Stimulated activated CD8-positive, alpha-beta memory T cell treated with anti-CD3 and anti-CD28 coated beads, Interleukin-15, amount 100 ng/mL, for 24 hours (primary cell): ENCODE data around the gene NDST4.
"Not testable (repeated sequence)": the region's sequence is repeated elsewhere in the genome, so short reads cannot be mapped to it uniquely, and the experiment has no call there.

Source experiments
- DNase-seq: peaks from one replicate; pipeline ENCODE4 v3.0.0-alpha.2; 2020; ENCODE audit warnings: low read depth

Gene NDST4

DNA sequence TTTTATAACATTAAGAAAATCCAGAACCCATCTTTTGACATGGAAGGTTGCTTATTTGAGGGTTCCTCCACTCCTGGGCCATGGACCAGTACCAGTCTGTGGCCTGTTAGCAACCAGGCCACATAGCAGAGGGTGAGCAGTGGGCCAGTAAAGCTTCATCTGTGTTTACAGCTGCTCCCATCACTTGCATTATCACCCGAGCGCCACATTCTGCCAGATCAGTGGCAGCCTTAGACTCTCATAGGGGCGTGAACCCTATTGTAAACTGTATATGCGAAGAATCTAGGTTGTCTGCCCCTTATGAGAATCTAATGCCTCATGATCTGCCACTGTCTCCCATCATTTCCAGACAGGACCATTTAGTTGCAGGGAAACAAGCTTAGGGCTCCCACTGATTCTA is 58.6 kb downstream of the NDST4 start:
- DNase-seq, result no peak

GRCh38 chr4:115053313-115053712 is 60.1 kb downstream of the NDST4 start:
- no peak for DNase-seq

GRCh38 chr4:115042496-115042895 is 70.9 kb downstream of the NDST4 start:
- no peak for DNase-seq

- no peak for DNase-seq
Measured at GRCh38 chr4:115030281-115030680, 83.1 kb downstream of the NDST4 start.

- no peak for DNase-seq
Measured at GRCh38 chr4:115028682-115029410, 84.6 kb downstream of the NDST4 start.

- DNase-seq, result no peak
Measured at GRCh38 chr4:114999880-115000279, 113.5 kb downstream of the NDST4 start.

- DNase-seq, result no peak
Measured at GRCh38 chr4:114998316-114998715, 115.1 kb downstream of the NDST4 start.

- no peak for DNase-seq
Measured at GRCh38 chr4:114997576-114998247, 115.7 kb downstream of the NDST4 start.

DNA sequence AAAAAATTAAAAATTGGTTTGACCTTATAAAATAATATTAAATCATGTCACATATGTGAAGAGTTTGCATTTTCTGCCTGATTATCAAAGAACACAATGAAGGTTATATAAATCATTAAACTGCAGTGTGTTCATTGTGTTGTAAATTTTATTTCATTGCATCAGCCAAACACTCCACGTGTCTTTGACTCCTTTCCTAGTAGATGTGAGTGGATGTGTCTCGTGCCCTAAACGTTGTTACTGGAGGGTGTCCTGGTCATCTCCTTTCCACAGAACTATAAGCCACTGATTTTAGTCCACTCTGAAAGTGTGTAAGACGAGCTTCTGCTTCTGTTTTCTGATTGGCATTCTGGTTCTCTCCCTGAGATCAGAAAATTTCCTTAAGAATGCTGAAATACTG is 127.3 kb downstream of the NDST4 start:
- DNase-seq, result no peak

DNA sequence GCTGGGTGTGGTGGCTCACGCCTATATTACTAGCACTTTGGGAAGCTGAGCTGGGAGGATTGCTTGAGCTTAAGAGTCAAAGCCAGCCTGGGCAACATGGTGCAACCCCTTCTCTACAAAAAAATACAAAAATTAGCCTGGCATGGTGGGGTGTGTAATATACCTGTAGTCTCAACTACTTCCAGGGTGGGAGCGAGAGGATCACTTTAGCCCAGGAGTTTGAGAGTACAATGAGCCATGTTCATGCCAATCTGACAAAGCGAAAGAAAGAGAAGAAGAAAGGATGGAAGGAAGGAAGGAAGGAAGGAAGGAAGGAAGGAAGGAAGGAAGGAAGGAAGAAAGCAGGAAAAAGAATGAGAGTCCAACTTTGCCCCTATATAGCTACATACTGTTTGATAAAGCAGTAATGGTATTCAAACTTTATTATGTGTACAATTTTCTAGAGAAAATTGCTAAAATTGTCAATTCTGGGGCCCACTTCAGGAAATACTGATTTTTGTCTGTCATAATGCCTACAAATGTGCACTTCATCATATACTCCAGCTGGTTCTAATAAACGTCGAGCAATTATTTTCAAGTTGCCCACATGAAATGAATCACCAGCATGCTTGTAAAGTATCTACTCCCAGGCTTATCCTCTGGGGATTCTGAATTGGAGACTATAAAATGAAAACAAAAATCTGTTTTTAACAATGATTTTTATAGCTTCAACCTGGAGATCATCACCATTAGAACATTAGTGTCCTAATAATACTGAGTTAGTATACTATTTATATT is 132.3 kb downstream of the NDST4 start:
- no peak for DNase-seq

DNA sequence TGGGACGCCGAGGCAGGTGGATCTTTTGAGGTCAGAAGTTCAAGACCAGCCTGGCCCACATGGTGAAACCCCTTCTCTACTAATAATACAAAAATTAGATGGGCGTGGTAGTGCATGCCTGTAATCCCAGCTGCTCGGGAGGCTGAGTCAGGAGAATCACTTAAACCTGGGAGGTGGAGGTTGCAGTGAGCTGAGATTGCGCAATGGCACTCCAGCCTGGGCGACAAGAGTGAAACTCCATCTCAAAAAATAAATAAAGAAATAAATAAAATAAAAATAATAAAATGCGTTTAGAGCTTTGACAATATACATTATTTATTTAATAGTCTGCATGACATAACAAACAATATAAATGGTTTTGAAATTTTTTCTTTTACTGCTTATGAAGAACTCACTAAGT is 133.0 kb downstream of the NDST4 start:
- not testable (repeated sequence) for DNase-seq

DNA sequence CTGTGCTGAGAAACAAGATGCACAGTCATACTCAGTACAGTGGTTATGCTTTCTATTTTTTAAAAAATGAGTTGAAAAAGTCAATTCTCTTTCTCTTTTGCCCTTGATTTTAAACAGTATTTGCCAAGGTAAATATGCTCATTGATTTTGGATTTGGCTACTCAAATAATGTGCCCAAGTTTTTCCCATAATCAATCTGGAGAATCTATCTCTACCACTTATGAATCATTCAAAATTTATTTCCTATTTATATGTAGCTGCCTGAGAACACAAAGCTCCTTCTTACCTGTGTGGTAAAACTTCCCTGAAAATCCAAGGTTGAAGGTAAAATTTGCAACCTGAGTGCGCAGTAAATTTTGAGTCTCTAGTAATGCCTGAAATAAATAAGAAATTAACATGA is 136.5 kb downstream of the NDST4 start:
- no peak for DNase-seq

- no peak for DNase-seq
Measured at GRCh38 chr4:114964026-114964425, 149.4 kb downstream of the NDST4 start.

DNA sequence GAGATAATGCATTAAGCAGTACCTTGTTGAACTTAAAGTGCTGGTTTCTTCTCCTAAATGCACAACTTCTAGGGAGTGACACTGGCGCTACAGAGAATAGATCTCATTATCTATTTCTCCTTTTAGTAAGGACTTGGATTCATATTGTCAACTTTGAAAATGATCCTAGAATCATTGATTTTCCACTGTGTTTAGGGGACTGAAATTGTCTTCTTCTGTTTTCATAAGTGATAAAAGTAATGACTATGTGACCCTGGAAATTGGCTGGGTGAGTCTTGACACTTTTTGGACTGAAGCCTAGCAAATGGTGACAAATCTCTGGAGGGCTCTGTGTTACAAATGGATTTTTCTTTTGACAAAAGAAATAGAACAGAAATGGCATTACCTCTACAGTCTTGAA is 167.8 kb downstream of the NDST4 start:
- no peak for DNase-seq

GRCh38 chr4:114941503-114941902 is 171.9 kb downstream of the NDST4 start:
- no peak for DNase-seq

DNA sequence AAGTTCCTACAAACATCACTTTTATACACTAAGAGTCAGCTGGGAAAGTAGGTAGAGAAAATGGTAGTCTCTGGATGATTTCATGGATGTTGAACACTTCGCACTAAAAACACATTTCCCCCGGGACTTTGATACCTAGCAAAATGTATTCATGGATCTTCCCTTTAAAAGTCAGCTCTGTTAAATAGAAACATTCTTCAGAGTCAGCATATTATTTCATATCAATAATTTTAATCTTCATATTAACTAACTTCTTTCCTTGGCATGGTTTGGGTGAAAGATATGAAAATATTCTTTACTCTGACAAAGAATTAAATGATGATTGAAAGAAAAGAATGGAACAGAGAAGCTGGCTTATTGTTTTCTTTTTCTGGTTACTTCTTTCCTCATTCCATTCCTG is 185.5 kb downstream of the NDST4 start:
- no peak for DNase-seq

GRCh38 chr4:114926583-114926982 is 186.8 kb downstream of the NDST4 start:
- DNase-seq, result no peak

GRCh38 chr4:114924311-114924710 is 189.1 kb downstream of the NDST4 start:
- no peak for DNase-seq

- DNase-seq, result no peak
Measured at GRCh38 chr4:114922592-114922933, 190.9 kb downstream of the NDST4 start.

- no peak for DNase-seq
Measured at GRCh38 chr4:114921790-114922591, 191.4 kb downstream of the NDST4 start.

DNA sequence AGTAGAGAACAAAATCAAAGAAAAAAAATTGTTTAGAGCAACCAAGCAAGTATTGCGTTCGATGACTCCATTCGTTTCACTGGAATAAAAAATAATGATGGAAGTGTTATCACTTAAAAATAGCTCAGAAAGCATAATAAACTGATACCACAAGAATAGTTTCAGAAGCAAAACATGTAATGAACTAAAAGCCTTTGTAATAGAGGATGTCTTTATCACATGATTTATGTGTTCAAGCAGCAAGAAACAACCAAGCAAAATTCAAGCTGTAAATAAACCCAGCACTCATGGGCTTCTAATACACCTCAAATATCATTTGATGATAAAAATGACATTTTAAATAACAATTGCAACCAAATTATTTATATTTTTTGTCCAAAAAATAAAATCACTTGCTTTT is 192.2 kb downstream of the NDST4 start:
- no peak for DNase-seq

DNA sequence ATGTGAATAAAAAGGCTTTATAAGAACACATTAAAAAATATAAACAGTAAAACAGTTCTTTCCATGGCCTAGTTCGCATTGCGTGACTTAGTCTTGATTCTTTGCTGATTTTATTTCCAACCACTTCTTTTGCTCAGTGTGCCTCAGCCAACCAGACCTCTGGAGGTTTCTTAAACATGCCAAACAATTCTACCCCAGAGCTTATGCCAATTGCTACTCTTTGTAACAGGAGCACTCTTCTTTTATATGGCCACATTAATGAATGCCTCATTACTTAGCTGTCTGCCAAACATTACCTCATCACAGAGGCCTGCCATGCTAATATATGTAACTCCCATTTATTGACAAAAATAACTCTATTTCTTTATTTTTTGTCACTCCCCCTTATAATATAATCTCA is 202.3 kb downstream of the NDST4 start:
- no peak for DNase-seq
